Measurements from ENCODE around the gene NUAK1.

Gene NUAK1

GRCh38 chr12:106176560-106176959 lies 37.8 kb upstream of the NUAK1 start:
- no peak for DNase-seq (ENCODE audit: low spot score)
- no peak overlapping the region for H4K8ac ChIP-seq (ENCODE audit: low read depth, low read length)
- no peaks in the 10 kb centered on the region for H3K27me3 ChIP-seq (ENCODE audit: control insufficient read depth in 3 of 3, insufficient read depth in 3 of 3, low read depth in 1 of 3, low read length in 3 of 3)
- no peak overlapping the region for H2BK12ac ChIP-seq (ENCODE audit: low read length)
- H3K4me2 ChIP-seq (ENCODE audit: insufficient read depth, low read length, poor library complexity, severe bottlenecking): no peak overlapping the region
- no peak overlapping the region for H3K14ac ChIP-seq (ENCODE audit: low read length)
- H2AFZ ChIP-seq (ENCODE audit: low read length): no peak overlapping the region
- no peak overlapping the region for H3K4ac ChIP-seq (ENCODE audit: low read length)
- no peak overlapping the region for H3K9ac ChIP-seq (ENCODE audit: low read depth, low read length, poor library complexity)
- no peak overlapping the region for H4K91ac ChIP-seq (ENCODE audit: low read depth, low read length, poor library complexity)
- H3K79me1 ChIP-seq (ENCODE audit: low read depth, low read length): no peaks in the 10 kb centered on the region
- WGBS, 2 donors (ENCODE audit: extremely low coverage in 2 of 2, insufficient read length in 2 of 2, insufficient replicate concordance in 1 of 2): no CpG with 5 or more reads among the region's 3 CpGs
- no peak overlapping the region for H2BK120ac ChIP-seq (ENCODE audit: low read depth, low read length)
- no peak overlapping the region for H2AK5ac ChIP-seq (ENCODE audit: low read depth, low read length)
- H3K4me3 ChIP-seq (ENCODE audit: low read length in 2 of 2): no peak overlapping the region
- H3K18ac ChIP-seq (ENCODE audit: low read length): no peak overlapping the region
- no peaks in the 10 kb centered on the region for H3K9me3 ChIP-seq (replicated peaks in 1 of 2; ENCODE audit: control insufficient read depth in 2 of 2, insufficient read depth in 1 of 2, low read depth in 1 of 2, low read length in 2 of 2)
- no peak overlapping the region for H3K23ac ChIP-seq (ENCODE audit: low read depth, low read length, poor library complexity)
- no peak overlapping the region for H2BK5ac ChIP-seq (ENCODE audit: low read length)
- H2BK15ac ChIP-seq (ENCODE audit: low read length): no peak overlapping the region
- peaks cover 21 to 22% of the 10 kb centered on the region in 2 donors for H3K4me1 ChIP-seq (ENCODE audit: control insufficient read depth in 2 of 2, insufficient read depth in 1 of 2, low read depth in 1 of 2, low read length in 2 of 2)
- no peak overlapping the region for H3K27ac ChIP-seq (replicated peaks; ENCODE audit: low read length)
- H3K36me3 ChIP-seq (replicated peaks in 1 of 2; ENCODE audit: control insufficient read depth in 2 of 2, insufficient read depth in 2 of 2, low read length in 2 of 2): no peaks in the 10 kb centered on the region

- H2AK5ac ChIP-seq (ENCODE audit: low read depth, low read length): no peak overlapping the region
- H3K27me3 ChIP-seq (ENCODE audit: control insufficient read depth in 3 of 3, insufficient read depth in 3 of 3, low read depth in 1 of 3, low read length in 3 of 3): no peaks in the 10 kb centered on the region
- no peak overlapping the region for H4K8ac ChIP-seq (ENCODE audit: low read depth, low read length)
- H2BK15ac ChIP-seq (ENCODE audit: low read length): no peak overlapping the region
- no peak overlapping the region for H3K4me3 ChIP-seq (ENCODE audit: low read length in 2 of 2)
- no peak overlapping the region for H3K9ac ChIP-seq (ENCODE audit: low read depth, low read length, poor library complexity)
- H3K4me2 ChIP-seq (ENCODE audit: insufficient read depth, low read length, poor library complexity, severe bottlenecking): no peak overlapping the region
- no peaks in the 10 kb centered on the region for H3K9me3 ChIP-seq (replicated peaks in 1 of 2; ENCODE audit: control insufficient read depth in 2 of 2, insufficient read depth in 1 of 2, low read depth in 1 of 2, low read length in 2 of 2)
- DNase-seq (ENCODE audit: low spot score): no peak
- no peak overlapping the region for H3K27ac ChIP-seq (replicated peaks; ENCODE audit: low read length)
- no peak overlapping the region for H3K18ac ChIP-seq (ENCODE audit: low read length)
- no peak overlapping the region for H2AFZ ChIP-seq (ENCODE audit: low read length)
- no peak overlapping the region for H4K91ac ChIP-seq (ENCODE audit: low read depth, low read length, poor library complexity)
- H2BK5ac ChIP-seq (ENCODE audit: low read length): no peak overlapping the region
- H3K36me3 ChIP-seq (replicated peaks in 1 of 2; ENCODE audit: control insufficient read depth in 2 of 2, insufficient read depth in 2 of 2, low read length in 2 of 2): no peaks in the 10 kb centered on the region
- H2BK120ac ChIP-seq (ENCODE audit: low read depth, low read length): no peak overlapping the region
- WGBS, 2 donors (ENCODE audit: extremely low coverage in 2 of 2, insufficient read length in 2 of 2, insufficient replicate concordance in 1 of 2): no CpG with 5 or more reads among the region's 5 CpGs
- H3K4me1 ChIP-seq (ENCODE audit: control insufficient read depth in 2 of 2, insufficient read depth in 1 of 2, low read depth in 1 of 2, low read length in 2 of 2): peaks cover 20 to 23% of the 10 kb centered on the region in 2 donors
- H3K79me1 ChIP-seq (ENCODE audit: low read depth, low read length): no peaks in the 10 kb centered on the region
- no peak overlapping the region for H3K4ac ChIP-seq (ENCODE audit: low read length)
- H2BK12ac ChIP-seq (ENCODE audit: low read length): no peak overlapping the region
- H3K23ac ChIP-seq (ENCODE audit: low read depth, low read length, poor library complexity): no peak overlapping the region
- H3K14ac ChIP-seq (ENCODE audit: low read length): no peak overlapping the region
Measured at GRCh38 chr12:106174876-106175275, 36.1 kb upstream of the NUAK1 start.

GRCh38 chr12:106173442-106173841 lies 34.7 kb upstream of the NUAK1 start:
- H2BK15ac ChIP-seq (ENCODE audit: low read length): no peak overlapping the region
- no peak overlapping the region for H4K8ac ChIP-seq (ENCODE audit: low read depth, low read length)
- DNase-seq (ENCODE audit: low spot score): no peak
- H4K91ac ChIP-seq (ENCODE audit: low read depth, low read length, poor library complexity): no peak overlapping the region
- no peak overlapping the region for H2AFZ ChIP-seq (ENCODE audit: low read length)
- no peak overlapping the region for H3K14ac ChIP-seq (ENCODE audit: low read length)
- no peak overlapping the region for H3K9ac ChIP-seq (ENCODE audit: low read depth, low read length, poor library complexity)
- H3K4me3 ChIP-seq (ENCODE audit: low read length in 2 of 2): no peak overlapping the region
- H2BK120ac ChIP-seq (ENCODE audit: low read depth, low read length): no peak overlapping the region
- no peaks in the 10 kb centered on the region for H3K36me3 ChIP-seq (replicated peaks in 1 of 2; ENCODE audit: control insufficient read depth in 2 of 2, insufficient read depth in 2 of 2, low read length in 2 of 2)
- no peak overlapping the region for H3K18ac ChIP-seq (ENCODE audit: low read length)
- no peaks in the 10 kb centered on the region for H3K79me1 ChIP-seq (ENCODE audit: low read depth, low read length)
- no peak overlapping the region for H3K4me2 ChIP-seq (ENCODE audit: insufficient read depth, low read length, poor library complexity, severe bottlenecking)
- no peak overlapping the region for H2AK5ac ChIP-seq (ENCODE audit: low read depth, low read length)
- peaks cover 10 to 11% of the 10 kb centered on the region in 2 donors for H3K4me1 ChIP-seq (ENCODE audit: control insufficient read depth in 2 of 2, insufficient read depth in 1 of 2, low read depth in 1 of 2, low read length in 2 of 2)
- no peak overlapping the region for H2BK12ac ChIP-seq (ENCODE audit: low read length)
- no peak overlapping the region for H2BK5ac ChIP-seq (ENCODE audit: low read length)
- H3K27ac ChIP-seq (replicated peaks; ENCODE audit: low read length): no peak overlapping the region
- no peaks in the 10 kb centered on the region for H3K9me3 ChIP-seq (replicated peaks in 1 of 2; ENCODE audit: control insufficient read depth in 2 of 2, insufficient read depth in 1 of 2, low read depth in 1 of 2, low read length in 2 of 2)
- WGBS, 2 donors (ENCODE audit: extremely low coverage in 2 of 2, insufficient read length in 2 of 2, insufficient replicate concordance in 1 of 2): no CpG with 5 or more reads among the region's 1 CpG
- H3K23ac ChIP-seq (ENCODE audit: low read depth, low read length, poor library complexity): no peak overlapping the region
- no peaks in the 10 kb centered on the region for H3K27me3 ChIP-seq (ENCODE audit: control insufficient read depth in 3 of 3, insufficient read depth in 3 of 3, low read depth in 1 of 3, low read length in 3 of 3)
- no peak overlapping the region for H3K4ac ChIP-seq (ENCODE audit: low read length)

GRCh38 chr12:106171117-106171750 lies 32.5 kb upstream of the NUAK1 start:
- no peaks in the 10 kb centered on the region for H3K27me3 ChIP-seq (ENCODE audit: control insufficient read depth in 3 of 3, insufficient read depth in 3 of 3, low read depth in 1 of 3, low read length in 3 of 3)
- H3K4me3 ChIP-seq (ENCODE audit: low read length in 2 of 2): no peak overlapping the region
- H3K18ac ChIP-seq (ENCODE audit: low read length): no peak overlapping the region
- no peak for DNase-seq (ENCODE audit: low spot score)
- peaks cover 0 to 5% of the 10 kb centered on the region in 2 donors for H3K9me3 ChIP-seq (replicated peaks in 1 of 2; ENCODE audit: control insufficient read depth in 2 of 2, insufficient read depth in 1 of 2, low read depth in 1 of 2, low read length in 2 of 2)
- no peak overlapping the region for H2BK15ac ChIP-seq (ENCODE audit: low read length)
- no peak overlapping the region for H2AFZ ChIP-seq (ENCODE audit: low read length)
- no peak overlapping the region for H3K4me2 ChIP-seq (ENCODE audit: insufficient read depth, low read length, poor library complexity, severe bottlenecking)
- H3K9ac ChIP-seq (ENCODE audit: low read depth, low read length, poor library complexity): no peak overlapping the region
- H3K4ac ChIP-seq (ENCODE audit: low read length): no peak overlapping the region
- H4K8ac ChIP-seq (ENCODE audit: low read depth, low read length): no peak overlapping the region
- no peak overlapping the region for H4K91ac ChIP-seq (ENCODE audit: low read depth, low read length, poor library complexity)
- no peak overlapping the region for H3K27ac ChIP-seq (replicated peaks; ENCODE audit: low read length)
- no peak overlapping the region for H2AK5ac ChIP-seq (ENCODE audit: low read depth, low read length)
- H2BK120ac ChIP-seq (ENCODE audit: low read depth, low read length): no peak overlapping the region
- H3K14ac ChIP-seq (ENCODE audit: low read length): no peak overlapping the region
- H2BK5ac ChIP-seq (ENCODE audit: low read length): no peak overlapping the region
- no peaks in the 10 kb centered on the region for H3K79me1 ChIP-seq (ENCODE audit: low read depth, low read length)
- no peak overlapping the region for H2BK12ac ChIP-seq (ENCODE audit: low read length)
- H3K23ac ChIP-seq (ENCODE audit: low read depth, low read length, poor library complexity): no peak overlapping the region
- WGBS, 2 donors (ENCODE audit: extremely low coverage in 2 of 2, insufficient read length in 2 of 2, insufficient replicate concordance in 1 of 2): no CpG with 5 or more reads among the region's 4 CpGs
- peaks cover 0 to 2% of the 10 kb centered on the region in 2 donors for H3K4me1 ChIP-seq (ENCODE audit: control insufficient read depth in 2 of 2, insufficient read depth in 1 of 2, low read depth in 1 of 2, low read length in 2 of 2)
- H3K36me3 ChIP-seq (replicated peaks in 1 of 2; ENCODE audit: control insufficient read depth in 2 of 2, insufficient read depth in 2 of 2, low read length in 2 of 2): no peaks in the 10 kb centered on the region

Measured in neuronal stem cell (in vitro differentiated cells).